ENCODE data around the gene TLK1.
"Not testable (repeated sequence)": the region's sequence is repeated elsewhere in the genome, so short reads cannot be mapped to it uniquely, and the experiment has no call there.

Gene TLK1

DNA sequence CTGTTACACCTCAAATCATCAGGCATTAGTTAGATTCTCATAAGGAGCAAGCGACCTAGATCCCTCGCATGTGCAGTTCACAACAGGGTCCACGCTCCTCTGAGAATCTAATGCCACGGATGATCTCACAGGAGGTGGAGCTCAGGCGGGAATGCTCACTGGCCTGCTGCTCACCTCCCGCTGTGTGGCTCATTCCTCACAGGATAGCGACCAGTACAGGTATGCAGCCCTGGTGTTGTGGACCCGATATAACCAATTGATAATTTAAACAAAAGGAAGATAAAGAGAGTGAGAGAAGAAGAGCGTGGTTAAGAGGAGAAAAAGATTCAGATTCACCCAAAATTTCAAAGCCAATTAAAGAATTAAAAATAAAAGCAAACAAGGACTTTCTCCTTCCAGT is 20.8 kb downstream of the TLK1 start:
- DNase-seq, result no peak

DNA sequence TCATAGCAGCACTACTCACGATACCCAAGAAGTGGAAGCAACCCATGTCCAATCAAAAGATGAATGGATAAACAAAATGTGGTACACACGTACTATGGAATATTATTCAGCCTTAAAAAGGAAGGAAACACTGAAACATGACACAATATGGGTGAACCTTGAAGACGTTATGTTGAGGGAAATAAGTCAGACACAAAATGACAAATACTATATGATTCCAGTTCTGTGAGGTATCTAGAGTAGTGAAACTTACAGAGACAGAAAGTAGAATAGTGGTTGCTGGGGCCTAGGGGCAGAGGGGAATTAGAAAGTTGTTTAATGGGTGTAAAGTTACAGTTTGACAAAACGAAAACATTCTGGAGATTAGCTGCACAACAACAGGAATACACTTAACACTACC is 24.7 kb downstream of the TLK1 start:
- DNase-seq, result no peak

DNA sequence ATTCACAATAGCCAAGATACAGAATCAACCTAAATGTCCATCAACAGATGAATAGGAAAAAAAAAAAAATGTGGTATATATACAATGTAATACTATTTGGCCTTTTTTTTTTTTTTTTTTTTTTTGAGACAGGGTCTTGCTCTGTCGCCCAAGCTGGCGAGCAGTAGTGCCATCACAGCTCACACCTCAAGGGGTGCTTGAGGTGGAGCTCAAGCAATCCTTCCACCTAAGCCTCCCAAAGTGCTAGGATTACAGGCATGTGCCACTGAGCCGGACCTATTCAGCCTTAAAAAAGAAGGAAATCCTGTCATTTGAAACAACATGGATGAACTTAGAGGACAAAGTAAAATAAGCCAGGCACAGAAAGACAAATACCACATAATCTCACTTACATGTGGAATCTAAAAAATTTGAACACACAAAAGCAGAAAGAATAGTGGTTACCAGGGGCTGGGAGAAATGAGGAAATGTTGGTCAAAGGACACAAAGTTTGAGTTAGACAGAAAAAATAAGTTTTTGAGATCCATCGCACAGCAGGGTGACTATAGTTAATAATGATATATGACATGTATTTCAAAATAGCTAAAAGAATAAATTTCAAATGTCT is 26.0 kb downstream of the TLK1 start:
- no peak for DNase-seq

DNA sequence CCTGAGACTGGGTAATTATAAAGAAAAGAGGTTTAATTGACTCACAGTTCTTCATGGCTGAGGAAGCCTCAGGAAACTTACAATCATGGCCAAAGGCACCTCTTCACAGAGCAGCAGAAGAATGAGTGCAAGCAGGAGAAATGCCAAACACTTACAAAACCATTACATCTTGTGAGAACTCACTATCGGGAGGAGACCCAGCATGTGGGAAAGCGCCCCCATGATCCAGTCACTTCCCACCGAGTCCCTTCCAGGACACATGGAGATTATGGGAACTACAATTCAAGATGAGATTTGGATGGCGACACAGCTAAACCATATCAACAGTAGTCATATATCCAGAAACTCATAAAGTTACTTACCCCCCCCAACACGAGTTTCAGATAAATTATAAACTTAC is 28.6 kb downstream of the TLK1 start:
- no peak for DNase-seq

DNA sequence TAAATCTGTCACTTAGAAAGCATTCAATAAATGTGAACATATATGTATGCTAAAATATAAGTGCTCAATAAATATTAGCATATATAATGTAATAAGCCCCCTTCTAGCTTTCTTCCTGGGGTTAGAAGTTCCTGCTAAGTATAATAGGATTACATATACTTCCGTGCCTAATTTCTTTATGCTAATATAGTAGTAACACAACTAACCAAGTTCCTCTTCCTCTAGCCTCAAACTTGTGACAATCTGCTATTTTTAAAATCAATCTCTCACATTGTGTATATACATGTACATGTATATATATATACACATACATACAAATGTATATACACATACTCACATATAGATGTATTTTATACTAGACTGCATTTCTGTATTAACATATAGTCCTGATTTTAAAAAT is 32.2 kb downstream of the TLK1 start:
- DNase-seq, result no peak

DNA sequence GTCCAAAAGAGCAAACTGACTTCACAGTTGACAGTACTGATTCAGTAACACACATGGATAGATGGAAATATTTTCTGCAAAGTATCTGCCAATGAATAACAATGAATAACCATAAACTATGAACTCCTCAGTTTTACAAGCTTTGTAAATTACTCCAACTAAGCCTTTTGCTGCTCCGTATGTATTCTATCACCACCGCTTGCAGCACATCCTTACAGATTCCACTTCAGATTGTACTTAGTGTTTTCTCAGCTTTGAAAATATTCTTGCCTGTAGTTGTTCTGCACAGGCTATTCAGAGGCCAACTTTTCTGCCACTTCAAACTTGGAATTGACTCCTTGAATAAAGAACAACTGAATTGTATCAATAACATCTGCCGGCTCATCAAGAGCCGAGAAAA is 36.2 kb downstream of the TLK1 start:
- DNase-seq, result no peak

DNA sequence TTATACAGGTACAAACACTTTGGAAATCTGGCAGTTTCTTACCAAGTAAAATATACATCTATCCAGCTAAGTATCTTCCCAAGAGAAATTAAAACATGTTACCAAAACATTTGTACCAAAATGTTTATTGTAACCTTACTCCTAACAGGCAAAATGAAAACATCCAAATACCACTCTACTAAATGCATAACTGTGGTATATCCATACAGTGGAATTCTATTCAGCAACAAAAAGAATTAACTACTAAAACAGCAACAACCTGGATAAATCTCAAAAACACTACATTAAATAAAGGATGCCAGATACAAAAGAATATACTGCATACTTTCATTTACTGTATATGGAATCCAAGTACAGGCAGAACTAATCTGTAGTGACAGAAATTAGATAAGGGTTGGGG is 51.1 kb downstream of the TLK1 start:
- DNase-seq, result no peak

DNA sequence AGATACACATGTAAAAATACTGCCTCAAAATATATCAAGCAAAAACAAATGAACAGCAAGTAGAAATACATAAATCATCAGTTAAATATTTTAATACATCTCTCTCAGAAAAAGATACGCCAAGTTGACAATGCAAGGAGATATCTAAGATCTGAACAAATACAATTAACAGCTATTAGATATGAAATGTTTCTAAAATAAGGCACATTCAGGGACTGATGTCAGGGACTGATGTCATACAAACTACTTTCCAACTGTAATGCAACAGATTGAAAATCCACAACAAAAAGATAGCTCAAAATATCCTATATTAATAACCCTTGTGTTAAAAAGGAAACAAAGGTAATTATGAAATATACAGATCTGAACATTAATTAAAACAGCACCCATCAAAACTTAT is 51.7 kb downstream of the TLK1 start:
- no peak for DNase-seq

DNA sequence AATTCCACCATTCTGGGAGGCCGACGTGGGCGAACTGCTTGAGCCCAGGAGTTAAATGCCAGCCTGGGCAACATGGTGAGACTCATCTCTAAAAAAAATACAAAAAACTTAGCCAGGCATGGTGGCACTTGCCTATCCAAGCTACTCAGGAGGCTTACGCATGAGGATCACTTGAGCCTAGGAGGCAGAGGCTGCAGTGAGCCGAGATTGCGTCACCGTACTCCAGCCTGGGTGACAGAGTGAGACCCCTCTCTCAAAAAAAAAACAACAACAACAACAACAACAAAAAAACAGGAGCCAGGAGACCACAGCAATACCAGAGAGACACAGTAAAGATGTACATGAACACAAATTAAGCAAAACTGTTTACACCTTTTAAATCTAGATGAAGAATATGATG is 52.9 kb downstream of the TLK1 start:
- no peak for DNase-seq

DNA sequence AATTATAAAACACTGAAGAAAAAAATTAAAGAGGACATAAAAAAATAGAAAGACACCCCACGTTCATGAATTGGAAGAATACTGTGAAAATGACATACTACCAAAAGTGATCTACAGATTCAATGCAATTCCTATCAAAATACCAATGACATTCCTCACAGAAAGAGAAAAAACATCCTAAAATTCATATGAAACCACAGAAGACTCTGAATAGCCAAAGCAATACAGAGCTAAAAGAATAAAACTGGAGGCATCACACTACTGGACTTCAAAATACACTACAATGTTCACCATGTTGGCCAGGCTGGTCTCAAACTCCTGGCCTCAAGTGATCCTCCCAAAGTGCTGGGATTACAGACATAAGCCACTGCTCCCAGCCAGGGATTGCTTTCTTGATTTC is 56.3 kb downstream of the TLK1 start:
- DNase-seq, result no peak

DNA sequence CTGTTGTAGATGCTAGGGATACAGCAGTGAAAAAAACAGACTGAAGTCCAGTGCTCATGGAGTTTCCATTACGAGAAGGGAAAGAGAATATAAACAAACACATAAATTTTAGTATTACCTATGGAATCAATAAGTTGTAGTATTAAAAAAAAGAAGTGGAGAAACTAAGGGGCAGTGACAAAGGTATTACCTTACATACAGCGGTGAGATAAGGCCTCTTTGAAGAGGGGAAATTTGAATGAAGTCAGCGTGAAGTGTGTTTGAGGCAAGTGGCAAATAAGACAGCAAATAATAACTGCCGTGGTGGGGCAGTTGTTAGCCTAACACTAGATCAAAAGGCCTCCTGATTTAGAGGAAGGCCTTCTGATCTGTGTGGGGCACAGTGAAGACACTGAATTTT is 57.9 kb downstream of the TLK1 start:
- DNase-seq, result peak; percentile 65

DNA sequence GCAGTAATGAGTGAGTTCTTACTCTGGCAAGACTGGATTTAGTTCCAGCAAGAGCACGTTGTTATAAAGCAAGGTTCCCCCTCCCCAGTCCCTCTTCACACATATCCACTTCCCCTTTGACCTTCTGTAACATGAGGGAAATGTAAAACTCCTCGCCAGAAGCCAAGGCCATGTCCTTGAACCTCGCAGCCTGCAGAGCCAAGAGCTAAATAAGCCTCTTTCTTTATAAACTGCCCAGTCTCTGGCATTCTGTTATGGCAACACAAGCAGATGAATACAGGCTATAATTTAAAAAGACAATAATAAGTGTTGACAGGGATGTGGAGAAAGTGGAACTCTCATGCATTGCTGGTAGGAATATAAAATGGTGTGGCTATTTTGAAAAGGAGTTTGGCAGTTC is 60.3 kb downstream of the TLK1 start:
- DNase-seq, result no peak

DNA sequence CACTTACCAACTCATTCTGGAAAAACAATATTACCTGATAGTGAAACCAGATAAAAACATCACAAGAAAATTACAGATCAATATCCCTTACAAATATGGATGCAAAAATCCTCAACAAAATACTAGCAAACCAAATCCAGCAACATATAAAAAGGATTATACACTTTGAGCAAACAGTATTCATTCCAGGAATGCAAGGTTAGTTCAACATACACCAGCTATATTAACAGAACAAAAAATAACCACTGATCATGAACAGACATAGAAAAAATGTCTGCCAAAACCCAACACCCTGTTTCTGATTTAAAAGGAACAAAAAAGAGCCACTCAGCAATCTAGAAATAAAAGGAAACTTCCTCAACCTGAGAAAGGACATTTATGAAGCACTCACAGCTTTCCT is 62.1 kb downstream of the TLK1 start:
- DNase-seq, result no peak

DNA sequence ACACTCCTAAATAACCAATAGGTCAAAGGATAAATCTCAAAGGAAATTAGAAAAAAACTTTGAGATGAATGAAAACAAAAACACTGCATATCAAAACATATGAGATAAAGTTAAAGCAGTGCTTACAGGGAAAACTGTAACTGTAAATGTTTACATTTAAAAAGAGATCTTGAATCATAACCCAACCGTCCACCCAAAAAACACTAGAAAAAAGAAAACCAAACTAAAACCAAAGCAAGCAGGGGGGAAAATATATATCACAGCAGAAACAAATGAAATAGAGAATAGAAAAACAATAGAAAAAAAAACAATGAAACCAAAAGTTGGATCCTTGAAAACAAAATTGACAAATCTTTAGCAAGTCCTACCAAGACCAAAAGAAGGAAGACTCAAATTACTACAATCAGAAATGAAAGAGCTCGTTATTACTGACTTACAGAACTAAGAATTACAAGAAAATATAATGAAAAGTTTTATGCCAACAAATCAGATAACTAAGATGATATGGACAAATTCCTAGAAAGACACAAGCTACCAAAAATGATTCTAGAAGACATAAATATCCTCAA is 65.6 kb downstream of the TLK1 start:
- DNase-seq, result no peak

DNA sequence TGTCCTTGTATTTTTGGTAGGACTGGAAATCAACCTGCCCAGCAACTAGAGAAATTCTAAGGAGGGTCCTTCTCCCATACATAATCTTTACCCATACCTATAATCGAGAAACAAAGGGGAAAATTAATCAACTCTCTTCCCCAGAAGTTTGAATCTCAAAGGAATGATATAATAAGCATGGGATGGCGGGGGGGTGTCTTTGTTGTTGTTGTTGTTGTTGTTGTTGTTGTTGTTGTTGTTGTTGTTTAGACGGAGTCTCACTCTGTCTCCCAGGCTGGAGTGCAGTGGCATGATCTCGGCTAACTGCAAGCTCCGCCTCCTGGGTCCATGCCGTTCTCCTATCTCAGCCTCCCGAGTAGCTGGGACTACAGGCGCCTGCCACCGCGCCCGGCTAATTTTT is 69.2 kb downstream of the TLK1 start:
- DNase-seq, result not testable (repeated sequence)

DNA sequence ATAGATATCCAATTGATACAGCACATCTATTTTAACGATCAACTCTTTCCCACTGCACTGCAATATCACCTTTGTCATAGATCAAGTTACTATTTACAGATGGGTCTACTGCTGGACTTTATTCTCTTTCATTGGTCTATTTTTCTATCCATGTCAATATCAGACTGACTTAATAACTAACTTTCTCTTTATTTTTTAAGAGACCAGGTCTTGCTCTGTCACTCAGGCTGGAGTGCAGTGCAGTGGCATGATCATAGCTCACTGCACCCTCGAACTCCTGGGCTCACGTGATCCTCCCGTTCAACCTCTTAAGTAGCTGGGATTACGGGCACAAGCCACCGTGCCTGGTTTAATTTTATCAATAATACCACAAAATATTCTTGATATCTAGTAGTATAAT is 71.2 kb downstream of the TLK1 start:
- DNase-seq, result no peak

DNA sequence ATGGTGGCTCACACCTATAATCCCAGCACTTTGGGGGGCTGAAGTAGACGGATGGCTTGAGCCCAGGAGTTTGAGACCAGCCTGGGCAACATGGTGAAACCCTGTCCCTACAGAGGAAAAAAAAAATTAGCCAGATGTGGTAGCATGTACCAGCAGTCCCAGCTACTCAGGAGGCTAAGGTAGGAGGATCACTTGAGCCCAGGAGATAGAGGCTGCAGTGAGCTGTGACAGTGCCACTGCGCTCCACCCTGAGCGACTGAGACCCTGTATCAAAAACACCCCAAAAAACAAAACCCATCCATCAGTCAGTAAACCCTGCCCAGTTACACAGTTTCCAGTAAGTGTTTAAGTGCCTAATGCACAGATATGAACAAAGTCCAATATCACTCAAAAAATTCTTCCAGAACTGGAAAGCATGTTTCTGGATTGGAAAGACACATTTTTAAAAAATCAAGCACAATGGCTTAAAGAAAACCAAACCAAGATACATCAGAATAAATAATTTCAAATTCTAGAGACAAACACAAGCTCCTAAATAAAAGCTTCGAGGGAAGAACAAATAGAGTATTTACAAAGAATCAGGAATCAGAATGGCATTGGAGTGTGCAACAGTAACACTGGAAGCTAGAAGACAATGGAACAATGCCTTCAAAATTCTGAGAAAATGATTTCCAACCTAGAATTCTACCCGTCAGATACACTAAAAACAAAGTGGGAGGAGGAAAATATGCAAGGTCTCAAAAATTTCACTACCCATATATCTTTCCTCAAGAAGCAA is 72.4 kb downstream of the TLK1 start:
- DNase-seq, result no peak

DNA sequence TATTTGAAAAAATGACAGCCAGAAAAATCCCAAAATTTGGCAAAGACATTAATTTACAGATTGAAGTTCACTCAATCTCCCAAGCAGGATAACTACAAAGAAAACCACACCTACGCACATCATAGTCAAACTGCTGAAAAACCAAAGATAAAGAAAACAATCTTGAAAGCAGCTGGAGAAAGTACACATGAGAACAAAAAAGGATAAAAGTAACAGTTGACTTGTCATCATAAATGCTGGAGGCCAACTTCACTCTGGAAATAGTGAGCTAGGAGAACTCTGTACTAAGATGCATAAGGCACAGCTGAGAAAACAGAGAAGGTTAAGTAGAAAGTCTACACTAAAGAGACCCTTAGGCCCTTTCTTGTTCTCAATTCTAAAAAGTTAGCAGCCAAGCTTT is 73.1 kb downstream of the TLK1 start:
- no peak for DNase-seq

DNA sequence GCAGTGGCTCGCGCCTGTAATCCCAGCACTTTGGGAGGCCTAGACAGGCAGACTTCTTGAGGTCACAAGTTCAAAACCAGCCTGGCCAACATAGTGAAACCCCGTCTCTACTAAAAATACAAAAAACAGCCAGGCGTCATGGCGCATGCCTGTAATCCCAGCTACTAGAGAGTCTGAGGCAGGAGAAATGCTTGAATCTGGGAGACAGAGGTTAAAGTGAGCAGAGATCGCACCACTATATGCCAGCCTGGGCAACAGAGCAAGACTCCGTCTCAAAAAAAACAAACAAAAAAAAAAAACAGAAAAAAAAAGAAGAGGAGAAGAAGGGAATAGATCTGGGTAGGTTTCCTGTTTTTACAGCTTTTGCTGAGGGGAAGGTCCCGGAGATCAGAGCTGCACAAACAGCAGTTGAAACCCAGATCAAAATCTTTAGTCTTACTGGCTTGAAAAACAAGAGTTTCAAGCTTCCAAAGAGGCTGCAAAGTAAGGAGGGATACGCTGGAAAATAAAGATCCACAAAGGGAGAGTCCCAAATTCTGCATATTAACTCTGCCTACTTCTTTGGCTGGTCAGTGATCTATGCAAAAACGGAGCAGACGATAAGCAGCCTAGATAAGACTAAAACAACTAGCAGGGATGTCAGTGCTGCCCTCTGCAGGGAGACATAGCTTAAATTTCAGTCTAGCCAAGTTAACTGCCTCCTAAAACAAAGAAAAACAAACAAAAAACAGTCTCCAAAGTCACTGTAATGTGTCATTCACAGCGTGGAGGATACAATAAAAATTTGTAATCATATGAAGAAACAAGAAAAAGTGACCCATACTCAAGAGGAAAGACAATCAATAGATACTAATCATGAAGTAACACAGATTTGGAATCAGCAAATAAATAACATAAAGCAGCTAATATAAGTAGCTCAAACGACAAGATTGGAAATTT is 74.1 kb downstream of the TLK1 start:
- no peak for DNase-seq

DNA sequence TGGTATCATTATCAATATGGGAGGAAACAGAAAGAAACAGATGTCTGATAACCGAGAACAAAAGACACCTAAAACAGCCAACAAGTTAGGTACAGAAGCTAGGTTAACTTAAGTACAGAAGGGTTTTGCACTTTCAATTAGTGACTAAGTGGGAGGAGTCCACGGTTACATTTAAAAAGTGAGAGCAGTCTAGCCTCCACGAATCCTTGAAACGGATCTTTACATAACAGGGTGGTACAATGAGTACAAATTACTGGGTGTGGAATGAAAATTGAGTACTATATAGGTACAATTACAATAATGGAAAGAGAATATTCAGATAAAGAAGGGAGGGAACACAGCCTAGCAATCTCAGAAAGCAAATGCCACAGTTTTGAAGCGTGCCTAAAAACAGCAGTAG is 76.6 kb downstream of the TLK1 start:
- DNase-seq, result no peak

DNA sequence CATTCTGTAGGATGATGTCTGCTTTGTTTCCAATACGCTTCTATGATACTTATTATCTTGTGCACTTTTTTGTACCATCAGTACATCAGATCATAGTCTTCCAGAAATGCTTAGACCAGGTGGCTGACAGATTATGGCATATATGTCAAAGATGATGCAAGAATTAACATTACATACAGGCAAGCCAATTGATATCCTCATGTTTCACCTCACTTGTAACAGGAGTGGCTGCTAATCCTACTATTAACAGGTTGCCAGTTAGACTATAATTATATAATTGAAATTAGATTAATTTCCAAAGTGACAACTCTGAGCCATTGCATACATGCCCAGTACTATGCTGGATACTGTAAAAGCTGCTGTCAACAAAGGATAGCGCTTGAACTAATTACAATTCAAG is 77.2 kb downstream of the TLK1 start:
- no peak for DNase-seq

DNA sequence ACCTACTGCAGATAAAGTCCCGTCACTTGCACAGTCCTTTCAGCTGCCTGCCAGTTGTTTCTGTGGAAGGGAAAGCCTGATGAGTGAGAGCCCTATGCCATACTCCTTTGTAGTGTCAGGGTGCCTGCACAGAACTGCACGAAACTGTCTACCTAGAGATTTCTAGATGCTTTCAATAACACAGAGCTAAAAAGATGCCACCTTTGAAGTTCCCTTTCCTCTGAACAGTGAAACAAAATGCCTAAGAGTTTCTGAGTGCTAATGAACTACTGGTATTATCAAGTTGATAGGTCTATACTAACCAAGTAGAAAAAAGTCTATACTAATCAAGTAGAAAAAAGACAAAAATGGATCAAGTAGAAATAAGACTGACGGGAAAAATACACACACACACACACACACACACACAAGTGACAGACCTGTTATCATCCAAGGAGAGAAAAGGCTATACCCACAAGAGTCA is 79.0 kb downstream of the TLK1 start:
- no peak for DNase-seq

DNA sequence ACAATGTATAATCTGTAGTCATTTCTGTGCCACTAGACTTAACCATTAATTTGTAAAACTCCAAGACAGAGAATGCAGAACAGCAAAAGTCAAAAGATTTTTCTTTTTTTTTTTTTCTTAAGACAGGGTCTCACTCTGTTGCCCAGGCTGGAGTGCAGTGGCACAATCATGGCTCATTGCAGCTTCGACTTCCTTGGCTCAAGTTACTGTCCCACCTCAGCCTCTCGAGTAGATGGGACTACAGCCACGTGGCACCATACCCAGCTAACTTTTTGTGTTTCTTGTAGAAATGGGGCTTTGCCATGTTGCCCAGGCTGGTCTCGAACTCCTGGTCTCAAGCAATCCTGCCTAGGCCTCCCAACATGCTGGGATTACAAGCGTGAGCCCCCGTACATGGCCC is 80.1 kb downstream of the TLK1 start:
- no peak for DNase-seq

DNA sequence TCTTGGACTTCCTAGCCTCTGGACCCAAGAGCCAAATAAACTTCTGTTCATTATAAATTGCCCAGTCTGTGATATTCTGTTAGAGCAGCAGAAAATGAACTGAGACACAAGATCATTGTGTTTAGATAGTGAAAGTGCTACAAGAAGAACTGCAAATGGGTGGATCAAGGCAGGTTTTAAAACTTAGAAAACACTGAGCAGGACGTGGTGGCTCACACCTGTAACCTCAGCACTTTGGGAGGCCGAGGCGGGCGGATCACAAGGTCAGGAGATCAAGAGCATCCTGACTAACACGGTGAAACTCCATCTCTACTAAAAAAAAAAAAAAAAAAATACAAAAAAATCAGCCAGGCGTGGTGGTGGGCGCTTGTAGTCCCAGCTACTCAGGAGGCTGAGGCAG is 84.3 kb downstream of the TLK1 start:
- not testable (repeated sequence) for DNase-seq
